NCI-H128 (cell line): Measurements from ENCODE around the gene P4HB.

Experiments used
- DNase-seq: peaks from one replicate; lab custom pipeline; 2025; ENCODE audit not compliant: unreplicated experiment; lab: John Stamatoyannopoulos, UW

The P4HB gene

GRCh38 chr17:81898029-81898866 lies 37.9 kb upstream of the P4HB start:
- no peak for DNase-seq

- no peak for DNase-seq
Measured at GRCh38 chr17:81895400-81895799, 35.1 kb upstream of the P4HB start.

GRCh38 chr17:81891303-81891552 lies 30.9 kb upstream of the P4HB start:
- DNase-seq = no peak

- DNase-seq = no peak
Measured at GRCh38 chr17:81890447-81891302, 30.3 kb upstream of the P4HB start.

- no peak for DNase-seq
Measured at GRCh38 chr17:81889602-81890001, 29.3 kb upstream of the P4HB start.

- no peak for DNase-seq
Measured at GRCh38 chr17:81888988-81889595, 28.8 kb upstream of the P4HB start.

- DNase-seq = no peak
Measured at GRCh38 chr17:81888105-81888987, 28.0 kb upstream of the P4HB start.

- DNase-seq = no peak
Measured at GRCh38 chr17:81885869-81886548, 25.7 kb upstream of the P4HB start.

GRCh38 chr17:81885454-81885853 lies 25.1 kb upstream of the P4HB start:
- no peak for DNase-seq

- DNase-seq = no peak
Measured at GRCh38 chr17:81884968-81885367, 24.6 kb upstream of the P4HB start.

- DNase-seq = no peak
Measured at GRCh38 chr17:81884520-81884919, 24.2 kb upstream of the P4HB start.

- DNase-seq = no peak
Measured at GRCh38 chr17:81879121-81879520, 18.8 kb upstream of the P4HB start.

- DNase-seq = no peak
Measured at GRCh38 chr17:81878294-81878693, 18.0 kb upstream of the P4HB start.

GRCh38 chr17:81877569-81877968 lies 17.2 kb upstream of the P4HB start:
- DNase-seq = no peak

GRCh38 chr17:81871387-81872230 lies 11.3 kb upstream of the P4HB start:
- peak; percentile 55 for DNase-seq

- no peak for DNase-seq
Measured at GRCh38 chr17:81870981-81871386, 10.6 kb upstream of the P4HB start, which contains the start of gene ARHGDIA. Gene ARHGDIA, minus strand, starts transcription at chr17:81871337. Its CDS starts 1,407 bp downstream, at chr17:81869930.

GRCh38 chr17:81870131-81870980 lies 10.0 kb upstream of the P4HB start:
- DNase-seq = no peak
